ENCODE data around the gene TADA1. TPM values are rescaled to one million over a fixed set of nuclear protein-coding genes. Genes with fewer than 3 reads are reported as not detected.

Gene TADA1
- polyA plus RNA-seq, 1 of the 3 experiments (the other 2 are of a cell fraction) = 9.3 TPM

- Histone ChIP-seq H3F3A (replicated peaks; ENCODE audit: insufficient read depth) (peaks cover 4% of the 10 kb centered on the region), H3K9me3 (no peaks in the 10 kb centered on the region), H4K20me1 (ENCODE audit: insufficient read depth) (0 out of 2 replicates have a peak, but pooled peaks cover 3% of the 10 kb centered on the region), H3K4me1 (ENCODE audit: control insufficient read depth in 1 of 2, insufficient read depth in 2 of 2, low read depth in 1 of 2, low read length in 1 of 2) (peaks cover 0 to 6% of the 10 kb centered on the region in 2 experiments; a peak in 2 of 4 replicates), H3K4me2 (no peak overlapping the region), H3K27ac (ENCODE audit: low read depth in 2 of 2, low read length in 1 of 2) (peak overlapping the region in 1 of 2 experiments; percentile 69; a peak in 2 of 4 replicates), H3K9me2 (no peaks in the 10 kb centered on the region), H3K36me3 (replicated peaks in 1 of 2; ENCODE audit: control insufficient read depth in 1 of 2, insufficient read depth in 2 of 2, low read length in 1 of 2) (peaks cover 38 to 54% of the 10 kb centered on the region in 2 experiments), H3K27me3 (ENCODE audit: insufficient read depth) (no peaks in the 10 kb centered on the region), H3K9ac (no peak overlapping the region), H3K4me3 (ENCODE audit: low read depth in 2 of 2, low read length in 1 of 2) (no peak overlapping the region), H3K79me2 (ENCODE audit: insufficient read depth) (peaks cover 8% of the 10 kb centered on the region; the same call in 1 of the 2 replicates), H2AFZ (ENCODE audit: low read depth) (no peak overlapping the region)
- TF ChIP-seq GATA2 (CRISPR knock-in tag; IDR thresholded peaks at IDR 0.05) (0 out of 2 replicates have a peak, but pooled peaks have one; percentile 20), TAF1 (IDR thresholded peaks at IDR 0.05; ENCODE audit: borderline replicate concordance, low read depth, low read length) (no peak)
- ChIA-PET POLR2A (interaction anchor here (1.2 kb wide), 1 partner anchor 11 kb away, joined by 6 read pairs; no protein-coding TSS in a partner anchor), CTCF (interaction anchor here (0.7 to 1.0 kb wide), 3 partner anchors 17 to 58 kb away, joined by 3 read pairs; no protein-coding TSS in a partner anchor)
- WGBS (ENCODE audit: low lambda C conversion rate) = 83% methylated on average over 5 of the region's 5 CpGs
- peak; percentile 41 for DNase-seq
These were observed 10.1 kb downstream of the TADA1 start for GRCh38 chr1:166865926-166866325.

- DNase-seq = no peak
- ChIA-PET CTCF (no interaction called here), POLR2A (no interaction called here)
These were observed 16.5 kb downstream of the TADA1 start for GRCh38 chr1:166859597-166859996.

More at GRCh38 chr1:166859597-166859996, 16.5 kb downstream of the TADA1 start:
- Histone ChIP-seq H3K4me3 (ENCODE audit: low read depth in 2 of 2, low read length in 1 of 2) (no peak overlapping the region), H3F3A (replicated peaks; ENCODE audit: insufficient read depth) (peaks cover 10% of the 10 kb centered on the region), H3K9me2 (no peaks in the 10 kb centered on the region), H2AFZ (ENCODE audit: low read depth) (no peak overlapping the region), H3K79me2 (ENCODE audit: insufficient read depth) (peaks cover 7% of the 10 kb centered on the region; the same call in 1 of the 2 replicates), H3K27ac (ENCODE audit: low read depth in 2 of 2, low read length in 1 of 2) (no peak overlapping the region), H3K4me2 (no peak overlapping the region), H3K4me1 (ENCODE audit: control insufficient read depth in 1 of 2, insufficient read depth in 2 of 2, low read depth in 1 of 2, low read length in 1 of 2) (no peaks in the 10 kb centered on the region; a peak in 1 of 4 replicates), H3K36me3 (replicated peaks in 1 of 2; ENCODE audit: control insufficient read depth in 1 of 2, insufficient read depth in 2 of 2, low read length in 1 of 2) (peaks cover 59 to 88% of the 10 kb centered on the region in 2 experiments), H3K27me3 (ENCODE audit: insufficient read depth) (no peaks in the 10 kb centered on the region), H3K9me3 (no peaks in the 10 kb centered on the region), H4K20me1 (ENCODE audit: insufficient read depth) (no peaks in the 10 kb centered on the region; the same call in 1 of the 2 replicates), H3K9ac (no peak overlapping the region)
- 94% methylated on average over 5 of the region's 5 CpGs for WGBS (ENCODE audit: low lambda C conversion rate)
- TF ChIP-seq EP300 (IDR thresholded peaks at IDR 0.05; ENCODE audit: borderline replicate concordance in 1 of 2, low read depth in 1 of 2, low read length in 1 of 2) (no peak), NRF1 (IDR thresholded peaks at IDR 0.05; ENCODE audit: low read depth, low read length) (no peak), FOSL2 (IDR thresholded peaks at IDR 0.05; ENCODE audit: borderline replicate concordance, low read depth) (no peak), ELF1 (IDR thresholded peaks at IDR 0.05) (no peak), POLR2AphosphoS5 (IDR thresholded peaks at IDR 0.05; ENCODE audit: low read depth, low read length) (no peak), CTCF (IDR thresholded peaks at IDR 0.05) (no peak), MAX (IDR thresholded peaks at IDR 0.05; ENCODE audit: low read depth) (no peak), GABPA (IDR thresholded peaks at IDR 0.05; ENCODE audit: low read depth) (no peak), REST (IDR thresholded peaks at IDR 0.05; ENCODE audit: low read depth, low read length) (no peak)
- TF ChIP-seq, protein P1, sequence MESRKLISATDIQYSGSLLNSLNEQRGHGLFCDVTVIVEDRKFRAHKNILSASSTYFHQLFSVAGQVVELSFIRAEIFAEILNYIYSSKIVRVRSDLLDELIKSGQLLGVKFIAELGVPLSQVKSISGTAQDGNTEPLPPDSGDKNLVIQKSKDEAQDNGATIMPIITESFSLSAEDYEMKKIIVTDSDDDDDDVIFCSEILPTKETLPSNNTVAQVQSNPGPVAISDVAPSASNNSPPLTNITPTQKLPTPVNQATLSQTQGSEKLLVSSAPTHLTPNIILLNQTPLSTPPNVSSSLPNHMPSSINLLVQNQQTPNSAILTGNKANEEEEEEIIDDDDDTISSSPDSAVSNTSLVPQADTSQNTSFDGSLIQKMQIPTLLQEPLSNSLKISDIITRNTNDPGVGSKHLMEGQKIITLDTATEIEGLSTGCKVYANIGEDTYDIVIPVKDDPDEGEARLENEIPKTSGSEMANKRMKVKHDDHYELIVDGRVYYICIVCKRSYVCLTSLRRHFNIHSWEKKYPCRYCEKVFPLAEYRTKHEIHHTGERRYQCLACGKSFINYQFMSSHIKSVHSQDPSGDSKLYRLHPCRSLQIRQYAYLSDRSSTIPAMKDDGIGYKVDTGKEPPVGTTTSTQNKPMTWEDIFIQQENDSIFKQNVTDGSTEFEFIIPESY (IDR thresholded peaks at IDR 0.05; ENCODE audit: borderline replicate concordance, low read depth) = no peak

Data from SK-N-SH (cell line).